Measurements from ENCODE around the gene GLP1R.

Gene GLP1R

DNA sequence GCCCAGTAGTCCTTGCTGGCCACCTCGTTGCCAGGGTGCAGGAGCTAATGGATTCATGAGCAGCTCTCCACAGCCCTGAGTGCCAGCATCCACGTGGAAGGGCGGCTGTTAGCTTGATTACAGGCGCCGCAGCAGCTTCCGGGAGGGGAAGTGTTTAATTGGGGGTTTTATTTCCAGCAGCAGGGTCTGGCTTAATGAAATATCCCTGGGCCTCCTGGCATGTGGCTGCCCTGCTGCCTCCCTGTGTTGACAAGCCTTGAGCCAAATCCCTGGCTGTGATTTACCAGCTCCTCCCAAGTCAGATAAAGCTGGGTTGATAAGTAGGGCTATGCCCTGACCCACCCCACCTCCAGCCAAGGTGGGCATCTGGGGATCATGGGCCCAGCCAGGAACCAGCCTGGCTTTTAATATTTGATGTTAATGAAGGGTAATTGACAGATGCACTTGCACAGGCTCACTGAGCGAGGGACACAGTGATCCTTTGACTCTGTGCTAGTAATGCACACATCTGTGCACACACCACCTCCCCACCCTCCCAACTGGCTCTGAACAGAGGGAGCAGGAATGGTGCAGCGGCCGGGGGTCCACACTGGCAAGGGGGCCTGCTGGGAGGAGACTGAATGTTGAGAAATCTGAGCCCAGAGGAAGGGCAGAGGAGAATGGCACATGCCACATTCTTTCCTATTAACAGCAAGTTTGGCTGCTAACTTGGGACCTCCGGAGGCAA is 13.6 kb downstream of the GLP1R start:
- DNase-seq (ENCODE audit: low spot score): no peak

GRCh38 chr6:39063526-39063925 is 14.9 kb downstream of the GLP1R start:
- DNase-seq (ENCODE audit: low spot score): no peak

DNA sequence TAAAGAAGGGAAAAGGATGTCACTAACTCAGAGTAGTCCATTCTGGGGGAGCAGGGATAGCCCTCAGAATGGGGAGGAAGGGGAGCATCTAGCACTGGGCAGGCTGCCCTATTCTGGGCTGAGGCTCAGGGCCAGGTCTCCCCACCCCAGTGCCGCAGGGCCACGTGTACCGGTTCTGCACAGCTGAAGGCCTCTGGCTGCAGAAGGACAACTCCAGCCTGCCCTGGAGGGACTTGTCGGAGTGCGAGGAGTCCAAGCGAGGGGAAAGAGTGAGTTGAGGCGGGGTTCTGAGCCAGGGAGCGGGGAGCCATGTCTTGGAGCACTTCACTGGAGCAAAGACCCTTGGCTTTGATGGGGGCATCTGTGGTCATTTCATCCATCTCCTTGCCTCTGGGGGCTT is 17.0 kb downstream of the GLP1R start:
- DNase-seq (ENCODE audit: low spot score): no peak

- DNase-seq (ENCODE audit: low spot score): no peak
These were observed 19.8 kb downstream of the GLP1R start for GRCh38 chr6:39068391-39068790.

DNA sequence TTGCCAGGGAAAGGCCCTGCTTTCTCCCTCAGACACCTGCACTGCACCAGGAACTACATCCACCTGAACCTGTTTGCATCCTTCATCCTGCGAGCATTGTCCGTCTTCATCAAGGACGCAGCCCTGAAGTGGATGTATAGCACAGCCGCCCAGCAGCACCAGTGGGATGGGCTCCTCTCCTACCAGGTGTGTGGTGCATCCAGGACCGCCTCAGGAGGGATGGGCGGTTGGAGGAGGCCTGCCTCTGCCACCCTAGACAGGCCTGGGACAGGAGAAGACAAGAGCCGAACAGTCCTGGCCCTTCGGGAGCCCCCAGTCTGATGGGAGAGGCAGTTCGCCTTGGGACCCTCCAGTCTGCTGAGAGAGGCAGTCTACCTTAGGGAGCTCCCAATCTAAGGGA is 24.2 kb downstream of the GLP1R start:
- no peak for DNase-seq (ENCODE audit: low spot score)

DNA sequence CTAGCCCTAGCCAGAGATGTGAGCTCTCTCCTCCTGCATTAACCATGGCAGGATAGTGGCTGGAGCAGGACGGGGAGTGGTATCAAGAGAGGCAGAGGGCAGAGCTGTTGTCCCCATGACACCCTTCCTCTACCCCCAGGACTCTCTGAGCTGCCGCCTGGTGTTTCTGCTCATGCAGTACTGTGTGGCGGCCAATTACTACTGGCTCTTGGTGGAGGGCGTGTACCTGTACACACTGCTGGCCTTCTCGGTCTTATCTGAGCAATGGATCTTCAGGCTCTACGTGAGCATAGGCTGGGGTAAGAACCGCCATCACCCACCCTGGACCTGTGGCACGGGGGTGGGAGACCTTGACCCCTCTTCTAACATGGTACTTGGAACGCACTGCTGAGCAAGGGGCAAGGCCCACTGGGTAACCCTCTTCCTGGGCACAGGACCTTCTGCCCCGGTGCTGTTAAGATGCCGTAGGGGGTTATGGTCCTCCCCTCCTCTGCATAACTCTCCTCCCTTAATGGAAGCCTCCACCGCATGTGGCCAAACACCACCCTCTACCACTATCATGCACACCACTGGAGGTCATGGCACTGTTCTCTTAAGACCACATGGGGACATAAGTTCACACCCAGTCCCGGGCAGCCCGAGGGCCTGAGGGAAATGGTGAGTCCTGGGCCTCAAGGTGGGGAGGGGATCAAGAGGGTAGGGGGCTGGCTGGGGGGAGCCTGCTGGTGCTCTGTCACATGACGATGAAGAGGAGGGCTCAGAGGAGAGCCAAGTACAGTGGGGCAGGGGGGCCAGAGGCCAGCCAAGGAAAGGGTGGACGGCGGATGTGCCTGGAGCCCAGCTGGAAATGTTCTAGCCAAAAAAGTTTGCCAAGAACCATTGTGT is 25.1 kb downstream of the GLP1R start:
- DNase-seq (ENCODE audit: low spot score): no peak

DNA sequence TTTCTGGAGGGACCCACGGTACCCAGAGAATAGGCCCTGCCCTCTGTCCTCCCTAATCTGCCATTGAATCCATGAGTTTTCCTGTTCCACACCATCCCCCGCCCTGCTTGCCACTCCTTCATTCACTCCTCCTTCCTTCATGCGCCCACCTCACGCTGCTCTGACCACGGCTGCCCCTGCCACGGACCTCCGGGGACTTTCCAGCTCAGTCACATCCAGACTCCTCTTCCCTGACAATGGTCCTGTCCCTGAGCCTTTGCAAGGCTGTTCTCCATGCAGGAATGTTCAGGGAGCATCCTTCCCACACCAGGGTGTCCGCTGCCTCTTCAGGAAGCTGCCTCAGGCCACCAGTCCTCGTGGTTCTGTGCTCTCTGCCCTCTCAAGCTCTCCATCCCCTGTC is 25.9 kb downstream of the GLP1R start:
- no peak for DNase-seq (ENCODE audit: low spot score)

- DNase-seq (ENCODE audit: low spot score): no peak
These were observed 26.6 kb downstream of the GLP1R start for GRCh38 chr6:39075010-39075686.

DNA sequence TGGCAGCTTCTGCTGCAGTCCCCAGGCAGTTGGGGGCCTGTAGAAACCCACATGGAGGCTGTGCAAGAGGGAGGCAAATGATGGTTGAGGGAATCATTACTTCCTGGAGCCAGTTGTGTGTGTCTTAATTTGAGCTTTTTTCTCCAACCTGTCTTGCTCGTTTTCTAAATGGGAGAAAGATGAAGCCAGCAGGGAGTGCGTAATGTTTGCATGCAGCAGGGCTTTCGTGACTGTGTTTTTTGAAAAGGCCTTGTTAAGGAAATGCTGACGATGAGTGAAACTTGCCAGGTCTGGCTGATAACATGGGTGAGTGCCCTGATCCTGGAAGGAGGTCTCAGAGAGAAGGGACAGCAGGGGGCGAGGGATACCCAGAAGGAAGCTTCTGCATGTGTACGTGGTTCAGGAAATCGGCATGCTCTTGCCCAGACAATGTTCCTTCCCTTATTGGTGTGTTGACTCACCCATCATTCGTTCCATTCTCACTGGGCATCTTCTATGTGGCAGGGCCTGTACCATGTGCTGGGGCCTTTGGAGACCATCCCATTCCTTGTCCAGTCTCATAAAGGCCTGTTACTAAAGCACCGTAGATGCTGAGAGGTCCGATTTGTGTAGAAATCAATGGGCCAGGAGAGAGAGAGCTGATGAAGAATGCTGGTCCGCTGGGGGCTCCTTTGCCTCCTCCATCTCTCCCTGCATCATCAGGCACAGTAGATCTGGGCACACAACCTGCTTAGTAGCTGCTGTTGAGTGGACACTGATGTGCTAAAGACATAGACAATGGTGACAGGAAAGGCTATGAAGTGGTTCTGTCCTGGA is 27.4 kb downstream of the GLP1R start:
- DNase-seq (ENCODE audit: low spot score): no peak

DNA sequence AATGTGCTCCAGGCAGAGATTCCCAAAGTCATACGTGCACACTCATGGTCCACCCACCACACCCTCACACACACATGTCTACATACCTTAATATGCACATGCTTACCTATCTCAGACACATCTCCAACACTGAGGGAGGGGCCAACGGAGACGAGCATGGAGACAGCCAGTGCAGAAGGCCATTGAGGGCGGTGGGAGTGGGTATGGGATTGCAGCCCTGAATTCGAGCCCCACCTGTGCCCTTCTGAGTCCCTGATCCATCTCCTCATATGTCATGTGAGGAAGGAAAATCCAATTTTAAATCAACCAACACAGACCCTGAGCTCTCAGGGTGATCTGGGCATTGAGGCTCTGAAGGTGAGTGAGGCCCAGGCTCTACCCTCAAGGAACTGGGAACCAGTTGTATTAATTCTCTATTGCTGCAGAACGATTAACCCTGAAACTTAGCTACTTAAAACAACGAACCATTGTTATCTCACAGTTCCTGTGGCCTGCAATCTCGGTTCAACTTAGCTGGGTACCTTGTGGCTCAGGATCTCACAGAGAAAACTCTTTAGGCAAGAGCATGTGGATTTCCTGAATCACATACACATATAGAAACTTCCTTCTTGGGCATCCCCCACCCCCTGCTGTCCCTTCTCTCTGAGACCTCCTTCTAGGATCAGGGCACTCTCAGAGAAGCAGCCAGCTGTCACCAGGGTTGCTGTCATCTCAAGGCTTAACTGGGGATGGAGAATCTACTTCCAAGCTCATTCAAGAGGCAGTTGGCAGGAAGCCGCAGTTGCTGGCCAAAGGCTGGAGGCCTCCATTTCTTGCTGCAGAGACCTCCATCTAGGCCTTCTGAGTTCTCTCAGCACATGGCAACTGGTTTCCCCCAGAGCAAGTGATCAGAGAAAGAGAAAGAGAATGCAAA is 28.3 kb downstream of the GLP1R start:
- no peak for DNase-seq (ENCODE audit: low spot score)

DNA sequence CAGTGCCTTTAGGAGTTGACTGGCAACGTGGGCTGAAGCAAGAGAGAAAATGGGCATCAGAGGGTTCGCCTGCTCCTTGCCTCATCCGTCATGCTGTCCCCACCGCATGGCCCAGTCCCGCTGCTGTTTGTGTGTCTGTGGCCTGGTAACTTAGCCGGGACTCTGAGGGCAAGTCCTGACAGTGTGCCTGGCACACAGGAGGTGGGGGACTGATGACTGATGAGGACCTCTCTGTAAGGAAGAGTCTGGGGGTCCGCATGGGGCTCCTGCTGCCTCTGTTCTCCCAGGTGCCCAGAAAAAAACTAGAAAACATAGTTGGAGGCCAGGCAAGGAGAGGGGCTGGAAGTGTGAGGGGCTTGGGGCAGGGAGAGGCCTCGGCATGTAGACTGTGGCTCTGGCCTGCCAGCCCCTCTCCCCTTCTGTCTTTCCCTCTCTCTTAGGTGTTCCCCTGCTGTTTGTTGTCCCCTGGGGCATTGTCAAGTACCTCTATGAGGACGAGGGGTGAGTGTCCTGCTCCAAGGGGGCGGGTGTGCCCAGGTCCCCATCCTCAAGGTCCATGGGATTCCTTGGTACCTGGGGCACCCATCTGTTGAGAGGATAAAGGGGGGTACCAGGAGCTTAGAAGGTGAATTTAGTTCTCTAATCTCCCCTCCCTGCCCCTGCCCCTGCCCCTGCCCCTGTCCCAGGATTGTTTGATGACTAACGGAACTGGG is 29.5 kb downstream of the GLP1R start:
- no peak for DNase-seq (ENCODE audit: low spot score)

DNA sequence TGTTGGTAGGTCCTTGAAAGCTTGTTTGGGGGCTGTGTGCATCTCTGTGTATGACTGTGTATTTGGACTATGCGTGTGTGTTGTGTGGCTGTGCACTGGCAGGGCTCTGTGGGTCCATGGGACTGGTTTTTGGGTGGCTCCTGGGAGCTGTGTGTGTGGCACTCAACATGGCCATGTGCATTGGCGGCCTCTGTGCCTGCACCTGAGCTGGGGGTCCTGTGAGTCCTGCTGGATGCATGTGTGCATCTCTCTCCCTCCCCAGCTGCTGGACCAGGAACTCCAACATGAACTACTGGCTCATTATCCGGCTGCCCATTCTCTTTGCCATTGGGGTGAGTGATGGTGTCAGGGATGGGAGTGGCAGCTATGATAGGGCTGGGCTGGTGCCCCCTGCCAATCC is 30.1 kb downstream of the GLP1R start:
- no peak for DNase-seq (ENCODE audit: low spot score)

- no peak for DNase-seq (ENCODE audit: low spot score)
These were observed 30.9 kb downstream of the GLP1R start for GRCh38 chr6:39079197-39080125.

- no peak for DNase-seq (ENCODE audit: low spot score)
These were observed 31.8 kb downstream of the GLP1R start for GRCh38 chr6:39080246-39080875.

DNA sequence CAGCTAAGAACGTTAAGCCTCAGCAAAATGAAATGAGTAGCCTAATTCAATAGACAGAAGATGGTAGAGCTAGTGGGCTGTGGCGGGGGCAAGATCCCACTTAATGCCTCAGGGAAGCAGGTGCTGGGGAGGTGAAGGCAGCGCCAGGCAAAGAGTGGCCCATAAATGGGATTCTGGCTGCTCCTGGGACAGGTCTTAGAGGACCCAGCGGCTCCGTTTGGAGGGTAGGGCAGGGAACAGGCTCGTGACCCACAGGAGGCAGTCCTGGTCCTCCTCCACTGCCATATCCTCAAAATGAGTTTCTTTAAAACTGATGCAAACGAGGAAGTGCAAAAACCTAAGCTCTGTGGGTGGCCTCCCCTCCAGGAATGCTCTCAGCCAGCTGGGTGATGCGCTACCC is 33.7 kb downstream of the GLP1R start:
- DNase-seq (ENCODE audit: low spot score): no peak

GRCh38 chr6:39083231-39083634 is 34.7 kb downstream of the GLP1R start:
- no peak for DNase-seq (ENCODE audit: low spot score)

GRCh38 chr6:39084506-39084905 is 35.9 kb downstream of the GLP1R start:
- no peak for DNase-seq (ENCODE audit: low spot score)

GRCh38 chr6:39085129-39085797 is 36.7 kb downstream of the GLP1R start:
- DNase-seq (ENCODE audit: low spot score): no peak
